Astrocyte (in vitro differentiated cells and primary cell): ENCODE data around the gene DNASE2. TPM values are rescaled to one million over a fixed set of nuclear protein-coding genes. Genes with fewer than 3 reads are reported as not detected.

Source experiments
- DNase-seq: peaks from one replicate; pipeline ENCODE4 v3.0.0-alpha.2; 2010; ENCODE audit warnings: low read depth
- FAIRE-seq: peaks from 2 replicates; lab custom pipeline; 2011; peaks lifted over from hg19 to GRCh38; lab: Jason Lieb, UNC
- H2AFZ ChIP-seq: 2 replicates; pipeline ENCODE4 v1.6.0; 2012; ENCODE audit warnings: low read depth, low read length, inconsistent platforms
- H3K27ac ChIP-seq: 2 replicates; pipeline ENCODE4 v1.5.1; 2011; ENCODE audit warnings: low read depth, low read length, inconsistent platforms
- H3K27me3 ChIP-seq: 2 replicates; pipeline ENCODE4 v1.6.0; 2011; ENCODE audit warnings: low read length, inconsistent platforms; ENCODE audit not compliant: insufficient read depth
- H3K36me3 ChIP-seq: 2 replicates; pipeline ENCODE4 v1.5.1; 2011; ENCODE audit warnings: low read length, inconsistent platforms; ENCODE audit not compliant: insufficient read depth
- H3K4me1 ChIP-seq: 2 replicates; pipeline ENCODE4 v1.5.1; 2011; ENCODE audit warnings: low read length, inconsistent platforms; ENCODE audit not compliant: insufficient read depth
- H3K4me2 ChIP-seq: 2 replicates; pipeline ENCODE4 v1.6.0; 2012; ENCODE audit warnings: low read length, inconsistent platforms
- H3K4me3 ChIP-seq: 2 replicates; pipeline ENCODE4 v1.5.1; 2011; ENCODE audit warnings: low read depth, mild to moderate bottlenecking, low read length, inconsistent platforms; ENCODE audit not compliant: insufficient read depth
- H3K79me2 ChIP-seq: 2 replicates; pipeline ENCODE4 v1.6.0; 2012; ENCODE audit warnings: mild to moderate bottlenecking, low read length, inconsistent platforms; ENCODE audit not compliant: insufficient read depth
- H3K9ac ChIP-seq: 2 replicates; pipeline ENCODE4 v1.6.0; 2012; ENCODE audit warnings: mild to moderate bottlenecking, low read length, inconsistent platforms
- H3K9me3 ChIP-seq: 2 replicates; pipeline ENCODE4 v1.5.1; 2012; ENCODE audit warnings: low read depth, mild to moderate bottlenecking, low read length, inconsistent platforms; ENCODE audit not compliant: insufficient read depth
- H4K20me1 ChIP-seq: 2 replicates; pipeline ENCODE4 v1.6.0; 2012; ENCODE audit warnings: low read length, inconsistent platforms; ENCODE audit not compliant: insufficient read depth
- H3K27ac Mint-ChIP-seq: one replicate; pipeline ENCODE4 v1.8.0; 2021; ENCODE audit warnings: mild to moderate bottlenecking, mixed read lengths; ENCODE audit not compliant: unreplicated experiment
- H3K27me3 Mint-ChIP-seq: one replicate; pipeline ENCODE4 v1.8.0; 2021; ENCODE audit warnings: low read depth, mixed read lengths; ENCODE audit not compliant: unreplicated experiment
- H3K36me3 Mint-ChIP-seq: one replicate; pipeline ENCODE4 v1.8.0; 2021; ENCODE audit warnings: low read depth, mixed read lengths; ENCODE audit not compliant: unreplicated experiment
- H3K4me1 Mint-ChIP-seq: one replicate; pipeline ENCODE4 v1.8.0; 2021; ENCODE audit warnings: low read depth, mixed read lengths; ENCODE audit not compliant: unreplicated experiment
- H3K4me3 Mint-ChIP-seq: one replicate; pipeline ENCODE4 v1.8.0; 2021; ENCODE audit warnings: mild to moderate bottlenecking, moderate library complexity, mixed read lengths; ENCODE audit not compliant: unreplicated experiment
- H3K9me3 Mint-ChIP-seq: one replicate; pipeline ENCODE4 v1.8.0; 2021; ENCODE audit warnings: mild to moderate bottlenecking, mixed read lengths; ENCODE audit not compliant: unreplicated experiment
- EZH2 ChIP-seq: IDR thresholded peaks from 2 replicates; pipeline ENCODE4 v1.6.1; 2012; ENCODE audit warnings: mild to moderate bottlenecking, low read length, inconsistent platforms; ENCODE audit not compliant: insufficient read depth
- total RNA-seq: library from RNA; stranded (reverse); gene quantifications from 2 replicates; pipeline ENCODE4 v1.2.1, GENCODE V29; 2021
- TF ChIP-seq, protein P1 (sequence below): IDR thresholded peaks from 2 replicates; pipeline ENCODE4 v1.5.1; 2011; ENCODE audit warnings: low read depth, mild to moderate bottlenecking, inconsistent platforms, low read length, moderate library complexity; ENCODE audit not compliant: insufficient read depth

DNASE2 gene
- total RNA-seq, 1 donor from 2014 or later = 33.1 TPM

DNA sequence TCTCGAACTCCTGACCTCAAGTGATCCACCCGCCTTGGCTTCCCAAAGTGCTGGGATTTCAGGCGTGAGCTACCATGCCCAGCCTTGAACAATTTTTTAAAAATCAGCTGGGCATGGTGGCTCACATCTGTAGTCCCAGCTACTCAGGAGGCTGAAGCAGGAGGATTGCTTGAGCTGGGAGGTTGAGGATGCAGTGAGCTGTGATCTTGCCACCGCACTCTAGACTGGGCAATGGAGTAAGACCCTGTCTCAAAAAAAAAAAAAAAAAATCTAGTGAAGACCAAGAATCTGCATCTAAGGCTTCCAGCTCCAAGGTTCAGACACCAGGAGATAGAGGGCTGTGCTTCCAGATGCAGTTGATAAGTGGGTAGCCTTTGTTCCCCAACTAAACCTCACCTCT lies 17.1 kb downstream of the DNASE2 start:
- H3K4me3 ChIP-seq = no peak overlapping the region
- H3K4me1 Mint-ChIP-seq = no peaks in the 10 kb centered on the region
- H3K9ac ChIP-seq = no peak overlapping the region
- peaks cover 8% of the 10 kb centered on the region for H3K36me3 Mint-ChIP-seq
- H3K4me2 ChIP-seq = no peak overlapping the region
- H3K27me3 Mint-ChIP-seq = peaks cover 2% of the 10 kb centered on the region
- H3K27ac Mint-ChIP-seq = no peak overlapping the region
- peaks cover 3% of the 10 kb centered on the region for H3K4me1 ChIP-seq
- H4K20me1 ChIP-seq = no peaks in the 10 kb centered on the region
- H3K79me2 ChIP-seq = no peaks in the 10 kb centered on the region
- H3K27me3 ChIP-seq = peaks cover 4% of the 10 kb centered on the region
- H2AFZ ChIP-seq = no peak overlapping the region
- no peaks in the 10 kb centered on the region for H3K9me3 ChIP-seq
- TF ChIP-seq, protein P1, sequence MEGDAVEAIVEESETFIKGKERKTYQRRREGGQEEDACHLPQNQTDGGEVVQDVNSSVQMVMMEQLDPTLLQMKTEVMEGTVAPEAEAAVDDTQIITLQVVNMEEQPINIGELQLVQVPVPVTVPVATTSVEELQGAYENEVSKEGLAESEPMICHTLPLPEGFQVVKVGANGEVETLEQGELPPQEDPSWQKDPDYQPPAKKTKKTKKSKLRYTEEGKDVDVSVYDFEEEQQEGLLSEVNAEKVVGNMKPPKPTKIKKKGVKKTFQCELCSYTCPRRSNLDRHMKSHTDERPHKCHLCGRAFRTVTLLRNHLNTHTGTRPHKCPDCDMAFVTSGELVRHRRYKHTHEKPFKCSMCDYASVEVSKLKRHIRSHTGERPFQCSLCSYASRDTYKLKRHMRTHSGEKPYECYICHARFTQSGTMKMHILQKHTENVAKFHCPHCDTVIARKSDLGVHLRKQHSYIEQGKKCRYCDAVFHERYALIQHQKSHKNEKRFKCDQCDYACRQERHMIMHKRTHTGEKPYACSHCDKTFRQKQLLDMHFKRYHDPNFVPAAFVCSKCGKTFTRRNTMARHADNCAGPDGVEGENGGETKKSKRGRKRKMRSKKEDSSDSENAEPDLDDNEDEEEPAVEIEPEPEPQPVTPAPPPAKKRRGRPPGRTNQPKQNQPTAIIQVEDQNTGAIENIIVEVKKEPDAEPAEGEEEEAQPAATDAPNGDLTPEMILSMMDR = no peak
- no peak for TF ChIP-seq EZH2
- no peaks in the 10 kb centered on the region for H3K9me3 Mint-ChIP-seq
- H3K27ac ChIP-seq = no peak overlapping the region
- no peaks in the 10 kb centered on the region for H3K36me3 ChIP-seq
- H3K4me3 Mint-ChIP-seq = no peak overlapping the region
- FAIRE-seq = no peak
- no peak for DNase-seq

DNA sequence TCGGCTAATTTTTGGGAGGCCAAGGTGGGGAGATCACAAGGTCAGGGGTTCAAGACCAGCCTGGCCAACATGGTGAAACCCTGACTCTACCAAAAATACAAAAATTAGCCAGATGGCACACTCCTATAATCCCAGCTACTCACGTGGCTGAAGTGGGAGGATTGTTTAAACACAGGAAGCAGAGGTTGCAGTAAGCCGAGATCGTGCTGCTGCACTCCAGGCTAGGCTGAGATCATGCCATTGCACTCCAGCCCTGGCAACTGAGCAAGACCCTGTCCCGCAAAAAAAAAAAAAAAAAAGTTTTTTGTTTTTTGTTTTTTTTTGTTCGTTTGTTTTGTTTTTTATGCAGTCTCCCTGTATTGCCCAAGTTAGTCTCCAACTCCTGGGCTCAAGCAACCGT lies 21.7 kb downstream of the DNASE2 start:
- Mint-ChIP-seq H3K4me3 (no peak overlapping the region), H3K9me3 (no peaks in the 10 kb centered on the region), H3K27me3 (peaks cover 2% of the 10 kb centered on the region), H3K36me3 (peaks cover 1% of the 10 kb centered on the region), H3K4me1 (no peaks in the 10 kb centered on the region), H3K27ac (no peak overlapping the region)
- no peak overlapping the region for H3K9ac ChIP-seq
- H3K79me2 ChIP-seq = no peaks in the 10 kb centered on the region
- no peak overlapping the region for H3K27ac ChIP-seq
- peaks cover 4% of the 10 kb centered on the region for H3K27me3 ChIP-seq
- H3K4me1 ChIP-seq = no peaks in the 10 kb centered on the region
- H2AFZ ChIP-seq = no peak overlapping the region
- DNase-seq (no peak), FAIRE-seq (no peak)
- H3K4me2 ChIP-seq = no peak overlapping the region
- H3K36me3 ChIP-seq = no peaks in the 10 kb centered on the region
- H3K9me3 ChIP-seq = no peaks in the 10 kb centered on the region
- no peaks in the 10 kb centered on the region for H4K20me1 ChIP-seq
- TF ChIP-seq, protein P1 = no peak
- no peak for TF ChIP-seq EZH2
- no peak overlapping the region for H3K4me3 ChIP-seq

- Histone ChIP-seq H3K9ac (no peak overlapping the region), H3K9me3 (no peaks in the 10 kb centered on the region), H3K79me2 (no peaks in the 10 kb centered on the region), H2AFZ (no peak overlapping the region), H3K4me2 (no peak overlapping the region), H3K4me1 (no peaks in the 10 kb centered on the region), H3K27me3 (peaks cover under 1% of the 10 kb centered on the region), H4K20me1 (no peaks in the 10 kb centered on the region), H3K4me3 (no peak overlapping the region), H3K27ac (no peak overlapping the region), H3K36me3 (no peaks in the 10 kb centered on the region)
- Mint-ChIP-seq H3K4me1 (no peaks in the 10 kb centered on the region), H3K4me3 (no peak overlapping the region), H3K27me3 (no peaks in the 10 kb centered on the region), H3K27ac (no peak overlapping the region), H3K9me3 (no peaks in the 10 kb centered on the region), H3K36me3 (peaks cover 4% of the 10 kb centered on the region)
- TF ChIP-seq EZH2 = no peak
- TF ChIP-seq, protein P1 = no peak
- FAIRE-seq = no peak
- no peak for DNase-seq
Measured at GRCh38 chr19:12858041-12858928, 23.0 kb downstream of the DNASE2 start.
